Neural cell (in vitro differentiated cells): ENCODE data around the gene ADAMTS19. TPM values are rescaled to one million over a fixed set of nuclear protein-coding genes. Genes with fewer than 3 reads are reported as not detected.

Experiments
- H2AFZ ChIP-seq: fragments of 200-600, 300-800 bp; sonication (generic), shearing (Covaris generic); 2 replicates; pipeline ENCODE4 v1.6.0; 2014; ENCODE audit warnings: low read depth, mild to moderate bottlenecking, antibody characterized with exemption, low read length, moderate library complexity
- H3F3A ChIP-seq: fragments of 200-600 bp; shearing (Covaris generic); 2 replicates; pipeline ENCODE4 v1.6.1; 2016; ENCODE audit warnings: mild to moderate bottlenecking, moderate library complexity, mixed read lengths, antibody characterized with exemption, low read length; ENCODE audit not compliant: insufficient read depth, poor library complexity, severe bottlenecking
- H3K27ac ChIP-seq: fragments of 200-600, 300-800 bp; sonication (generic), shearing (Covaris generic); 2 replicates; pipeline ENCODE4 v1.5.1; 2014; ENCODE audit warnings: mild to moderate bottlenecking, low read length, moderate library complexity
- H3K27me3 ChIP-seq: fragments of 300-800, 200-600 bp; sonication (generic), shearing (Covaris generic); 2 replicates; pipeline ENCODE4 v1.6.0; 2014; ENCODE audit warnings: mild to moderate bottlenecking, low read depth, low read length, moderate library complexity; ENCODE audit not compliant: insufficient read depth
- H3K36me3 ChIP-seq: fragments of 300-800, 200-600 bp; sonication (generic), shearing (Covaris generic); 2 replicates; pipeline ENCODE4 v1.5.1; 2014; ENCODE audit warnings: mild to moderate bottlenecking, antibody characterized with exemption, low read length, moderate library complexity; ENCODE audit not compliant: insufficient read depth
- H3K4me2 ChIP-seq: fragments of 300-800, 200-600 bp; sonication (generic), shearing (Covaris generic); 2 replicates; pipeline ENCODE4 v1.6.0; 2014; ENCODE audit warnings: mild to moderate bottlenecking, low read length
- H3K4me3 ChIP-seq: fragments of 300-800, 200-600 bp; sonication (generic), shearing (Covaris generic); 2 replicates; pipeline ENCODE4 v1.5.1; 2014; ENCODE audit warnings: mild to moderate bottlenecking, low read length, moderate library complexity
- H3K79me2 ChIP-seq: fragments of 200-600 bp; shearing (Covaris generic); replicated peaks from 2 replicates; pipeline ENCODE4 v1.6.0; 2014; ENCODE audit warnings: mild to moderate bottlenecking, low read length, moderate library complexity; ENCODE audit not compliant: insufficient read depth
- H3K9ac ChIP-seq: fragments of 300-800, 200-600 bp; sonication (generic), shearing (Covaris generic); 2 replicates; pipeline ENCODE4 v1.6.1; 2016; ENCODE audit warnings: mild to moderate bottlenecking, low read length, mixed read lengths
- H3K9me2 ChIP-seq: fragments of 200-600 bp; shearing (Covaris generic); 2 replicates; pipeline ENCODE4 v1.6.1; 2016; ENCODE audit warnings: mild to moderate bottlenecking, low read length, mixed read lengths; ENCODE audit not compliant: insufficient read depth
- H3K9me3 ChIP-seq: fragments of 200-600, 300-800 bp; sonication (generic), shearing (Covaris generic); 2 replicates; pipeline ENCODE4 v1.6.1; 2016; ENCODE audit warnings: mild to moderate bottlenecking, mixed run types, low read length, moderate library complexity, mixed read lengths
- H4K20me1 ChIP-seq: fragments of 200-600 bp; shearing (Covaris generic); 2 replicates; pipeline ENCODE4 v1.6.1; 2016; ENCODE audit warnings: mild to moderate bottlenecking, mixed run types; ENCODE audit not compliant: insufficient read depth
- CTCF ChIP-seq: fragments of 450-650 bp; IDR thresholded peaks from 2 replicates; pipeline ENCODE4 v1.5.1; 2014; ENCODE audit warnings: antibody characterized with exemption, mild to moderate bottlenecking, moderate library complexity; ENCODE audit not compliant: poor library complexity, severe bottlenecking
- EP300 ChIP-seq: fragments of 450-650 bp; conservative IDR thresholded peaks from 2 replicates; pipeline ENCODE4 v1.6.1; 2014; ENCODE audit warnings: antibody characterized with exemption, mild to moderate bottlenecking, moderate library complexity; ENCODE audit not compliant: poor library complexity, severe bottlenecking
- EZH2 ChIP-seq: fragments of 200-600, 300-800 bp; shearing (Covaris generic), sonication (generic); IDR thresholded peaks from 2 replicates; pipeline ENCODE4 v1.6.1; 2014; ENCODE audit warnings: antibody characterized with exemption, low read length, borderline replicate concordance, mild to moderate bottlenecking; ENCODE audit not compliant: insufficient read depth, poor library complexity, severe bottlenecking
- MXI1 ChIP-seq: fragments of 450-650 bp; conservative IDR thresholded peaks from 2 replicates; pipeline ENCODE4 v1.6.1; 2014; ENCODE audit warnings: antibody characterized with exemption, mild to moderate bottlenecking; ENCODE audit not compliant: poor library complexity, severe bottlenecking
- POLR2AphosphoS5 ChIP-seq: IDR thresholded peaks from 2 replicates; pipeline ENCODE4 v1.6.1; 2012
- RAD21 ChIP-seq: fragments of 450-650 bp; conservative IDR thresholded peaks from 2 replicates; pipeline ENCODE4 v1.6.1; 2014; ENCODE audit warnings: antibody characterized with exemption, mild to moderate bottlenecking, moderate library complexity
- REST ChIP-seq: IDR thresholded peaks from 2 replicates; pipeline ENCODE4 v1.6.1; 2012; ENCODE audit warnings: borderline replicate concordance
- SMC3 ChIP-seq: fragments of 450-650 bp; conservative IDR thresholded peaks from 2 replicates; pipeline ENCODE4 v1.6.1; 2014; ENCODE audit warnings: antibody characterized with exemption, mild to moderate bottlenecking, moderate library complexity; ENCODE audit not compliant: poor library complexity
- TAF1 ChIP-seq: IDR thresholded peaks from 2 replicates; pipeline ENCODE4 v1.6.1; 2012; ENCODE audit warnings: low read depth
- polyA plus RNA-seq: library from polyadenylated mRNA; depleted of rRNA; stranded (reverse); fragments of >200 nt; gene quantifications from 2 replicates; pipeline ENCODE4 v1.2.3, GENCODE V29; 2014

Gene ADAMTS19
- polyA plus RNA-seq, 1 donor from 2014 or later = 0.12 TPM

GRCh38 chr5:129465776-129466344 is 5.8 kb downstream of the ADAMTS19 start:
- peaks cover 18% of the 10 kb centered on the region for H3K27me3 ChIP-seq
- H4K20me1 ChIP-seq = no peaks in the 10 kb centered on the region
- no peaks in the 10 kb centered on the region for H3K9me2 ChIP-seq
- H3K9me3 ChIP-seq = no peaks in the 10 kb centered on the region
- no peaks in the 10 kb centered on the region for H3K36me3 ChIP-seq
- H2AFZ ChIP-seq = no peak overlapping the region
- H3F3A ChIP-seq = no peaks in the 10 kb centered on the region
- no peak overlapping the region for H3K27ac ChIP-seq
- H3K9ac ChIP-seq = no peak overlapping the region
- no peaks in the 10 kb centered on the region for H3K79me2 ChIP-seq
- no peak overlapping the region for H3K4me2 ChIP-seq
- no peak overlapping the region for H3K4me3 ChIP-seq
- TF ChIP-seq MXI1 (no peak), CTCF (no peak), TAF1 (no peak), EP300 (no peak), EZH2 (no peak), SMC3 (no peak), RAD21 (no peak), REST (no peak), POLR2AphosphoS5 (no peak)

- no peak overlapping the region for H3K27ac ChIP-seq
- no peak overlapping the region for H3K4me3 ChIP-seq
- no peaks in the 10 kb centered on the region for H3K27me3 ChIP-seq
- no peaks in the 10 kb centered on the region for H3K9me3 ChIP-seq
- no peak for TF ChIP-seq EZH2
- H3K9ac ChIP-seq = no peak overlapping the region
- H2AFZ ChIP-seq = no peak overlapping the region
- no peaks in the 10 kb centered on the region for H4K20me1 ChIP-seq
- H3K79me2 ChIP-seq = no peaks in the 10 kb centered on the region
- H3K36me3 ChIP-seq = no peaks in the 10 kb centered on the region
- no peaks in the 10 kb centered on the region for H3F3A ChIP-seq
- no peaks in the 10 kb centered on the region for H3K9me2 ChIP-seq
- no peak overlapping the region for H3K4me2 ChIP-seq
These were observed 14.4 kb downstream of the ADAMTS19 start for GRCh38 chr5:129474544-129474943.
